Skeletal muscle satellite cell (primary cell): ENCODE results near the gene SPSB2.

Experiments
- H3K27me3 ChIP-seq: 2 replicates; pipeline ENCODE4 v1.7.0; 2013; ENCODE audit warnings: low read length; ENCODE audit not compliant: control insufficient read depth, insufficient read depth
- H3K36me3 ChIP-seq: 2 replicates; pipeline ENCODE4 v1.7.0; 2013; ENCODE audit warnings: mild to moderate bottlenecking, control low read depth, low read length; ENCODE audit not compliant: insufficient read depth
- H3K4me1 ChIP-seq: 2 replicates; pipeline ENCODE4 v1.7.0; 2013; ENCODE audit warnings: low read length; ENCODE audit not compliant: control insufficient read depth, insufficient read depth
- H3K4me2 ChIP-seq: 2 replicates; pipeline ENCODE4 v1.7.0; 2013; ENCODE audit warnings: mild to moderate bottlenecking, low read length
- H3K4me3 ChIP-seq: 2 replicates; pipeline ENCODE4 v1.7.0; 2013; ENCODE audit warnings: low read length
- H3K9ac ChIP-seq: 2 replicates; pipeline ENCODE4 v1.7.0; 2013; ENCODE audit warnings: mild to moderate bottlenecking, low read depth, low read length, moderate library complexity
- H3K9me3 ChIP-seq: replicated peaks from 2 replicates; pipeline ENCODE4 v1.7.0; 2013; ENCODE audit warnings: mild to moderate bottlenecking, control low read depth, low read length

Gene SPSB2

DNA sequence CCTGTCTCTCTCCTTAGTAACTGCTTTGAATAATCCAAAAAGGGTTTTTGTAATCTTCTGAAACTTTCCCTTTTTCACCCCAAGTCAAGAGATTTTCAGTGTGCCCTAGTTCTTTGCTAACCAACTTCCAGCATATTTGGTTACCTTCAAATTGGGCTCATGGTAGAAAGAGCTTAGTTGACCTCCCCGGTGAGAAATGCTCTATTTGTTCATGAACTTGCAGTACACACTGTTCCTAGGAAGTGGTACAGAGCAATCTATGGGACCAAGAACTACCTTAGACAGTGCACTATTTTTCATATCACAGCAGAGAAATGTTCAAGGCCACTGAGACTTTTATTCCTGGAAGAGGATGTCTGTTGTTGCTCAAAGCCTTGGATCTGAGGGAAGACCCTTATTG lies 19.5 kb downstream of the SPSB2 start:
- Histone ChIP-seq H3K4me2 (peak overlapping the region; percentile 88), H3K36me3 (peaks cover 52% of the 10 kb centered on the region), H3K4me1 (peaks cover 29% of the 10 kb centered on the region), H3K4me3 (peak overlapping the region; percentile 90), H3K9me3 (no peaks in the 10 kb centered on the region), H3K9ac (peak overlapping the region; percentile 87), H3K27me3 (no peaks in the 10 kb centered on the region)

DNA sequence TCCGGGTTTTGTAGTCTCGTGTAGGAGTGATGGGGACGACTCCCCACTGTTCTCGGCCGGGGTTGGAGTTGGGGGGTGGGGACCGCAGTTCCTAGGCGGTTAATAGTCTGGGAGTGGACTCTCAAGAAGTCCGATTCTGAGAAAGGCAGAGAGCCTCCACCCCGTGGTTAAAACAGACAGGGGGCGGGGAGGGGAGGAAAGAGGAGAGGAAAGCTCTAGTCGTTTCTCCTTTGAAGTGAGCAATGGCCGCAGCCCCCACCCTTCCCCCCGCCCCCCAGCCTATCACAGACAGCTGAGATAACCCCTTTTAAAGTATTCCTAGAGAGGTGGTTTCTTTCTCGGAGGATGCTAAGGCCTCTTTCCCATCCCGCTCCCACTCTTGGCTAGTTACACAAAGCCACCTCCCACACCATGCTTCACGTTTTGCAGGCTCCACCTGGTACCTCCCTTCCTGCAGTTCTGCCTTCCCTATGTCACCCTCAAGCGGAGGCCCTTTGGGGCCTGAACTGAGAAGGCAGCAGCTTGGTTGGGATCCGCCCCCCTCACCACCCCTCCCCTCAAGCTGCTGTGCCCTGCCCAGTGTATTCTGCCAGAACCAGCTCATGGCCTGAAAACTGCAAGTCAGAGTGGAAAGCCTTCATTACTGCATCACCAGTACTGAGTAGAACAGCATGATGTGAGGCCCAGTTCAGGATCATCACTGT lies 20.3 kb downstream of the SPSB2 start:
- Histone ChIP-seq H3K27me3 (no peaks in the 10 kb centered on the region), H3K36me3 (peaks cover 49% of the 10 kb centered on the region), H3K4me1 (peaks cover 29% of the 10 kb centered on the region), H3K4me3 (peak overlapping the region; percentile 90), H3K9me3 (no peaks in the 10 kb centered on the region), H3K4me2 (peak overlapping the region; percentile 88), H3K9ac (peak overlapping the region; percentile 87)

DNA sequence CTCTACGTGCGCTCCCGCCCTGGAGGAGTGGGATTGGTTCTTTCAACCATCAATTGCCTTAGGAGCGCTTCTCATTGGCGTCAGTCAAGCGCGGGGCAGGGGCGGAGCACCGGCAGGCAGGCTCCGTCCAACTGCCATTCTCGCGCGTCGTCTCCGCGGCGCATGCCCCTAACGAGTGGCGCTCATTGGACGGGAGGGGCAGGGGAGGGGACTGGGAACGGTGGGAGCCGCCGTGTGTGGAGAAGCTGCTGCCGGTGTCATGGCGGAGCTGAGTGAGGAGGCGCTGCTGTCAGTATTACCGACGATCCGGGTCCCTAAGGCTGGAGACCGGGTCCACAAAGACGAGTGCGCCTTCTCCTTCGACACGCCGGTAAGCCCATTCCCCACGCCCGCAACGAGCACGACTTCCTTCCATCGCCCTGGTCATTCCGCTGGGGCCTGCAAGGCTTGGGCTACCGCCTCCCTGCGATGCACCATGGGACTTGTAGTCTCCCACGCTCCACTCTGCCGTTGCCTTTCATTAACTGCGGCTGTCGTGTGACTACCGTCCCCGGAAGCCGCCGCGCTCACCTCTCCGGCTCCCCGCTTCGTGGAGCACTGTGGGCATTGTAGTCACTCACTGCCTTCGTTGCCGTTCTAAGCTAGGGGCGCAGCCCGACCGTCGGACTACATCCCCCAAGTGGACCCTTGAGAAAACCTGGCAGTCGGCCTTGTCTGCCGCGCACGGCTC lies 21.0 kb downstream of the SPSB2 start, which contains the start of gene USP5:
Gene USP5, plus strand, starts transcription at position 230 of the 730 bp plus-strand sequence. Its CDS starts 30 bp downstream, at position 260.
- Histone ChIP-seq H3K9me3 (no peaks in the 10 kb centered on the region), H3K4me3 (peak within 1 kb of the TSS; percentile 90), H3K36me3 (peaks cover 49% of the 10 kb centered on the region), H3K27me3 (no peaks in the 10 kb centered on the region), H3K9ac (peak within 1 kb of the TSS; percentile 87), H3K4me2 (peak within 1 kb of the TSS; percentile 88), H3K4me1 (peaks cover 29% of the 10 kb centered on the region)

DNA sequence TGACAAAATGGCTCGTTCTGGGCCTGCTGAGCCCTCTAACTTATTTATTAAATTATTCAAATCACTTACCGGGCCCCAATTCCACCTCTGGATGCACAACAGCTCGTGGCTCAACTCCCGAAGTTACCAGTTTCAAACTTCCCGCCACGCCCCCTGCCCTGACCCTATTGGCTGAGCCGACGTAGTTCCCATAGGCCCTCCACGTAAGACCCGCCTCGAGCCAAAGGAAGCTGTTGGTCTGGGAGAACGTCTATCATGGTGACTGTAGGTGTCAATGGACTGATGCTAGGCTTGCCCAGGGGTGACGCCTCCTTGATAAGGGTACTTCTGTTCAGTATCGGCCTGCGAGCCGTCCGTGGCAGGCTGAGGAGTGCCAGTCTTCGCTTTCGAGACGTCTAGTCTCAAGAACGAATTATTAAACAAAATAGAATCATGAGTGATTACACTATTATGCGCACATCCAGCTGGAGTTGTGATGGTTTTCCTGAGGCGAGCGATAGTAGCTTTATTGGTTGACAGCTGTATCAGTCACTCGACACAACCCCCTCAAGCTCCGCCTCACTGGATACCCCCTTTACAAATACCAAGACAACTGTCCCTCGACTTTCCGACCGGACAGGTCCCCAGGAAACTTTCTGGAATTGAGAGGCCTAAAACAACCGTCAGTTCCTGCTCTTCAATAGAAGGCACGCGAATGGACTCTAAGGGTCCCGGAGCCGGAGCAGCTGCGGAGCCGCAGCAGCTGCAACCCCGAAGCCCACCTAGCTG lies 21.8 kb downstream of the SPSB2 start, which contains the start of gene CDCA3:
Gene CDCA3, minus strand, starts transcription at position 134 of the 768 bp plus-strand sequence. CDS start 334 bp downstream, outside the sequence.
- Histone ChIP-seq H3K27me3 (no peaks in the 10 kb centered on the region), H3K36me3 (peaks cover 49% of the 10 kb centered on the region), H3K4me1 (peaks cover 29% of the 10 kb centered on the region), H3K4me2 (peak within 1 kb of the TSS; percentile 87), H3K9me3 (no peaks in the 10 kb centered on the region), H3K4me3 (peak within 1 kb of the TSS; percentile 90), H3K9ac (peak within 1 kb of the TSS; percentile 87)

DNA sequence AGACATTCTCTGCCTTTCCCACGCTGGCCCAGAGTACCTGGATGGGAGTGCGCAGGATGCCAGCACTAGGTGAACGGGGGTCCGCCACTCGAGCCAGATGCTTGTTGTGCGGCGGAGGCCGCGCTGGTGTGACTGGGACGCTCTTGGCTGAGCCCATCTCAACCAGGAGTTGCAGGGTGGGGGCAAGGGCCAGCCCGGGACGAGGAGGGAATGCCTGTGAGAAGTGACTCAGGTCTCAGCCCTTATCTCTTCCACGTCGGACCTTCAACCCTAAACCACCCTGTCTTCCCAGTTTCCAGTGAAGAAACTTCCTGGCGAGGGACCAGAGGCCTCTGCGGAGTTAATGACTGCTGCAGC lies 22.3 kb downstream of the SPSB2 start:
- peak overlapping the region; percentile 64 for H3K9ac ChIP-seq
- H3K4me2 ChIP-seq: peak overlapping the region; percentile 87
- H3K4me1 ChIP-seq: peaks cover 29% of the 10 kb centered on the region
- no peaks in the 10 kb centered on the region for H3K9me3 ChIP-seq
- H3K4me3 ChIP-seq: peak overlapping the region; percentile 90
- H3K36me3 ChIP-seq: peaks cover 48% of the 10 kb centered on the region
- no peaks in the 10 kb centered on the region for H3K27me3 ChIP-seq

DNA sequence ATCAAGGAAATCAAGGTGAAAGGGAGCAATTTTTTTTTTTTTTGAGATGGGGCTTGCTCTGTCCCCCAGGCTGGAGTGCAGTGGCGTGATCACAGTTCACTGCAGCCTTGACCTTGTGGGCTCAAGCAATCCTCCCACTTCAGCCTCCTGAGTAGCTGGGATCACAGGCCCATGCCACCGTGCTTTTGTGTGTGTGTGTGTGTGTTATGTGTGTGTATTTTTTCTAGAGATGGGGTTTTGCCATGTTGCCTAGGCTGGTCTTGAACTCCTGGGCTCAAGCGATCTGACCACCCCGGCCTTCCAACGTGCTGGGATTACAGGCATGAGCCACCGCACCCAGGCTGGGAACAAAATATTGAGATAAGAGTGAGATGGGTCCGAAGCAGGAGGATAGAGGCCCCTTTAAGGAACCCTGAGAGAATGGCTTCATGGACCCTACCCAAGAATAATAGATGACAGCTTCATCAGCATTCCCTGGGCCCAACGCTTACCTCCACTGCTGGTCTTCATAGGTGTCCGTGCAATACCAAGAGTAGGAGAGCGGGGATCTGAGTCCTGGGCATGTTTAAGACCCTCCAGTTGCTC lies 23.0 kb downstream of the SPSB2 start:
- peaks cover 48% of the 10 kb centered on the region for H3K36me3 ChIP-seq
- no peaks in the 10 kb centered on the region for H3K9me3 ChIP-seq
- H3K4me2 ChIP-seq: peak overlapping the region; percentile 87
- H3K4me3 ChIP-seq: peak overlapping the region; percentile 90
- peaks cover 29% of the 10 kb centered on the region for H3K4me1 ChIP-seq
- H3K27me3 ChIP-seq: no peaks in the 10 kb centered on the region
- peak overlapping the region; percentile 64 for H3K9ac ChIP-seq

DNA sequence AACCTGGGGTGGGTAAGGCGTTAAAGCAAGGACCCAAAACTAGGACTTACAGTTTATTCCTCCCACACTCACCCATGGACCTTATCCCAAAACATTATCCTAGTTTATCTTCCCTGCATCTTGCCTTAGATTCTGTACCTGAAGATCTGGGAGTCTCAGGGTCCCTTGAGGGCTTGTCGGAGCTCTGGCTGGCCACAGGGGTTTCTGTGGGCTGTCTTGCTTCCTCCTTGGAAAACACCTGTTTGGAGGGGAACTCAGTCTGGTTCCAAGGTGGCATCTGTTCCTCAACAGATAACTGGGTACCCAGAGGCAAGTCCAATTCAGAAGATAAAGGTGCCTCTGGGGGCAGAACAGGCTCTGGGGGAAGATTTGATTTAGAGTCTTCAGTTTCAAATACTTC lies 23.7 kb downstream of the SPSB2 start:
- H3K4me2 ChIP-seq: peak overlapping the region; percentile 87
- no peaks in the 10 kb centered on the region for H3K9me3 ChIP-seq
- H3K4me3 ChIP-seq: no peak overlapping the region
- no peaks in the 10 kb centered on the region for H3K27me3 ChIP-seq
- no peak overlapping the region for H3K9ac ChIP-seq
- H3K36me3 ChIP-seq: peaks cover 48% of the 10 kb centered on the region
- peaks cover 29% of the 10 kb centered on the region for H3K4me1 ChIP-seq

DNA sequence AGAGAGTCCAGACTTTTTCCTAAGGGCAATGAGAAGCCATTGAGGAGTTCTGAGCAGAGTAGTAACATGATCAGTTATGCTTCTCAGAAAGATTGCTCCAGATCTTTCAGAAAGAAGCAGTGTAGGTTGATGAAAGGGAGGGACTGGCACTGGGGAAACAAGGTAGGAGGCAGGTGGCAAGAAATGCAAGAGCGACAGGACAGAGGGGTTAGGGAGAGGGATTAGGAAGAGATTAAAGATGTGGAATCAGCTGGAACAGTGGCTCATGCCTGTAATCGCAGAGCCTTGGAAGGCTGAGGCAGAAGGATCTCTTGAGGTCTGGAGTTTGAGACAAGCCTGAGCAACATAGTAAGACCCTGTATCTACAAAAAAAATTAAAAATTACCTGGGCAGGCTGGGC lies 25.4 kb downstream of the SPSB2 start:
- Histone ChIP-seq H3K9me3 (no peaks in the 10 kb centered on the region), H3K36me3 (peaks cover 48% of the 10 kb centered on the region), H3K4me1 (peaks cover 16% of the 10 kb centered on the region), H3K27me3 (no peaks in the 10 kb centered on the region), H3K4me3 (no peak overlapping the region), H3K9ac (no peak overlapping the region), H3K4me2 (no peak overlapping the region)

DNA sequence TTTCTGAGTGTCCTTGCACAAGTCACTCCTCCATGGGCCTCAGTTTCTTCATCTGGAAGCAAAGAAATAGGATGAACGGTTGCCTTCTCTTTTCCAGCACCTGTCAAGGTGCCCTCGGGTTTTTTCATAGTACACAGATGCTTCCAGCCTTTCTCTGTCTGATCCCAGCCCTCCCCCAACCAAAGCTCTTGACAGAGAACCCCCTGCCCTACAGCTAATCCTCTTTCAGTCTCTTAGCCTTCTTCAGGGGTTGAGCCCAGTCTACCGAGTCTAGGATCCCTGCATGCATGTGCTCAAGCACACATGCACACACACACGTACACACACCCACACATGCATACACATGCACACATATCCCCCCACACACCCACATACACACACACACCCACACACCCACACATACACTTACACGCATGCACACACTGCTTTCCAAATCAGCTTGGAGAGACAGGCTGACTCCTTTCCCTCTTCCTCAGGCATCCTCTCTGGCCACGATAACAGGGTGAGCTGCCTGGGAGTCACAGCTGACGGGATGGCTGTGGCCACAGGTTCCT lies 26.7 kb downstream of the SPSB2 start:
- Histone ChIP-seq H3K4me1 (peaks cover 16% of the 10 kb centered on the region), H3K9me3 (no peaks in the 10 kb centered on the region), H3K4me2 (no peak overlapping the region), H3K27me3 (no peaks in the 10 kb centered on the region), H3K9ac (no peak overlapping the region), H3K36me3 (peaks cover 49% of the 10 kb centered on the region), H3K4me3 (no peak overlapping the region)

DNA sequence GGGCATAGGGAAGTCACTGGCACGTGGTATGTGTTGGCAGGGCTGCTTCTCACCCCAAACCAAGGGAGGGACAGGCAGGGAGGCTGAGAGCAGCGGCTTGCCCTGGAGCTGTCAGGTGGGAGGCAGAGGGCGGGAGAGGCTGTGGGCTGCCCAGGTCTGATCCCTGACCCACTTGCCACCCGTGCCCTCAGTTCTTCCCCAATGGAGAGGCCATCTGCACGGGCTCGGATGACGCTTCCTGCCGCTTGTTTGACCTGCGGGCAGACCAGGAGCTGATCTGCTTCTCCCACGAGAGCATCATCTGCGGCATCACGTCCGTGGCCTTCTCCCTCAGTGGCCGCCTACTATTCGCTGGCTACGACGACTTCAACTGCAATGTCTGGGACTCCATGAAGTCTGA lies 27.7 kb downstream of the SPSB2 start:
- peaks cover 55% of the 10 kb centered on the region for H3K36me3 ChIP-seq

More for the DNA sequence above, 27.7 kb downstream of the SPSB2 start:
- no peaks in the 10 kb centered on the region for H3K27me3 ChIP-seq
- no peak overlapping the region for H3K4me3 ChIP-seq
- peaks cover 11% of the 10 kb centered on the region for H3K4me1 ChIP-seq
- H3K4me2 ChIP-seq: no peak overlapping the region
- H3K9ac ChIP-seq: no peak overlapping the region
- H3K9me3 ChIP-seq: no peaks in the 10 kb centered on the region
